GM21528 (cell line): Measurements from ENCODE around the gene BSN.
A peak's percentile ranks its signal among the peaks of the same experiment; 100 is the strongest.
"Not testable (repeated sequence)": the region's sequence is repeated elsewhere in the genome, so short reads cannot be mapped to it uniquely, and the experiment has no call there.

ENCODE experiments used
- ATAC-seq: cut with Tn5 transposase; IDR thresholded peaks from one replicate; pipeline ENCODE4 v1.9.1; 2021; ENCODE audit warnings: mild to moderate bottlenecking, moderate library complexity; ENCODE audit not compliant: unreplicated experiment, low FRiP score

Gene BSN

DNA sequence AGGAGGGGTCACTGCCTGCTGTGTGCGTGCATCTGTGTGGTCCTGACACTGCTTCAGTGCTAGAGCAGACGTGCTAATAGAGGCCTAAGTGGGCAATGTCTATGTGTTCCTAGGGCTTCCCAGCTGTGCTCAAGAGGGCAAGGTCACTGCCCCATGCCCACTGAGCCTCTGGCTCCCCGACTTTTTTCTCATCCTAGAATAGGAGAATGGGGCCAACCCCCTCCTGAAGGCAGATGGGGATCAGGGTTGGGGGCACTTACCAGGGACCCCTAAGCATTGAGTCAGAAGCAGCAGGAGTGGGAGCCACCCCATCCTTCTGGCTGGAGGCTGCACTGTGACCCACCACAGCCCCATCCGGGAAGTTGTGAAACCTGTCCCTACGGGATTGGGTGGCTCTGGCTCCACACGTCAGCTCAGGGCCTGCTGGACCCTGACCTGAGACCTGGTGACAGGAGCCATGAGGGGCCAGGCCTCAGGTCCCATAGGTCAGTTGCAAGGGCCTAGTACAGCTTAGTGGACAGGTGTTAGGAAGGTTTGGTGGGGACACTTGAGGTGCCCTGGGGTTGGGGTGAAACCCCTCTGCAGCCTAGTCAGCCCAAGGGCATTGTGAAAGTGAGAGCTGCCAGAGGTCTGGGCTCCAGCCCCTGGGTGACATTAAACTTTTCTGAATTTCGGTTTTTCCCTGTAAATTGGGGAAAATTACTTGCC lies 134.2 kb downstream of the BSN start:
- ATAC-seq: peak; percentile 1

DNA sequence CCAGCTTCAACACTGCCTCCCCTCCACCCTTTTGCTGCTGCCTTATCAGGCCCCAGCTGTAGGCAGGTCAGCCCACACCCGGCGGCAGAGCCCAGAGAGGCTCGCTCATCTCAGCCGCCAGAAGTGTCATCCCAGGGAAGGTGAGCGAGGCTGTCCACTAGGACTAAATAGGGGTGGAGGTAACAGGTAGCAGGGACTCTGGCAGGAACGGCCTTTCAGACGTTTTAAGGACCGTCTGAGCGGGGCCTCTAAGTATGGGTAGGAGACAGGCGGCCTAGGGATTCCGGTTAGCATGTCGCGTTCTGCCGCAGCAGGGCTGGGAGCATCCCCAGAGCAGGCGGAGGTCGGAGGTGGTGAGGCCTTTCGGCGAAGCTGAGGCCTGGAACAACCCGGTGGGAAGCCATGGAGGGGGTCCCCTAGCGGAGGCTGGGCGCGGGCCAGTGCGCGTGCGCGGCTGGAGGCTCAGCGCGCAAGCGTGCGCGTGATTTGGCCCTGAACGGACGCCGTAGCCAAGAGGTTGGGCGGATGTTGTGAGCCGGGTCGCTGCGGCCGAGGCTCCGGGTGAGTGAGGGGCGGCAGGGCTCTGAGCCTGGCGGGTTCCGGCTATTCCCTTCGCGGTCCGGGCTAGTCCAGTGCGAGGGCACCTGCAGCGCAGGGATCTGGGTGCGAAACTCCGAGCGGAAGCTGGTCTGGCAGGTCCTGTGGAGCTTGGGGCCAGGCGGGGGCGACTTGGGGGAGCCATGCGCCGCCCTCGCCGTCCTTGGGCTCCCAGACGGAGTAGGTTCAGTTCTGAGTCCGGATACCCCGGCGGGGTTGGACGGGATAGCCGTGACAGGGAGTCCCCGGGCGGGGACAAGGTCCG lies 135.0 kb downstream of the BSN start, which contains the start of the genes MST1 and RNF123:
Gene MST1, minus strand, starts transcription at position 429 of the 862 bp plus-strand sequence. CDS start 783 bp downstream, outside the sequence.
Gene RNF123, plus strand, starts transcription at position 512 of the 862 bp plus-strand sequence. CDS start 1,609 bp downstream, outside the sequence.
- peak; percentile 66 for ATAC-seq

DNA sequence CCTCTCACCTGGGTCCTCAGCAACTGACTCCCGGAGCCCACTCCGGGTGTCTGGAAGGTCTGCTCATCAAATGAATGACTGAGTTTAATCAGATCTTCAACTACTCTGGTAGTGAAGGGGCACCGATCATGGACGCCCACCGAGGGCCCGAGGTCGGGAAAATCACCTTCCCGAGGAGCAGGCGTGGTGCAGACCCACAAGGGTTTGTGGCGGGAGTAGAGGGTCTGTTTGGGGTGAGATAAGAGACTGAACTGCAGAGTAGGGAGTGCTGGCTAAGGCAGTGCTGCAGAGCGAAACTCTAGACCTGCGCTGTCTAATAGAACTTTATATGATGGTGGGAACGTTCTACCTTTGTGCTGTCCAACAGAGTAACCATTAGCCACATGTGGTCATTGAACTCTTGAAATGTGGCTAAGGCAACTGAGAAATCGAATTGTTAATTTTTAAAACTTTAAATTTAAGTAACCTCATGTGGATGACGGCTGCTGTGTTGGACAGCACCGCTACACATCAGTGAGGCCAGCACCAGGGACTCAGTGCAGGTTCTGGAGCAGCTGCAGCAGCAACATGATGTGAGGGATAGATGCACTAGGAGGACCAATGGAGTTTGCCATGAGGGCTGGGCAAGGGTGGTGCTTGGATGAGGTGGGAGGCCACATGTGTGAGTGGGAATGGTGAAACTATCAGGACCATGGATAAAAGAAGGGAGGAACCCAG lies 135.8 kb downstream of the BSN start:
- peak; percentile 2 for ATAC-seq

DNA sequence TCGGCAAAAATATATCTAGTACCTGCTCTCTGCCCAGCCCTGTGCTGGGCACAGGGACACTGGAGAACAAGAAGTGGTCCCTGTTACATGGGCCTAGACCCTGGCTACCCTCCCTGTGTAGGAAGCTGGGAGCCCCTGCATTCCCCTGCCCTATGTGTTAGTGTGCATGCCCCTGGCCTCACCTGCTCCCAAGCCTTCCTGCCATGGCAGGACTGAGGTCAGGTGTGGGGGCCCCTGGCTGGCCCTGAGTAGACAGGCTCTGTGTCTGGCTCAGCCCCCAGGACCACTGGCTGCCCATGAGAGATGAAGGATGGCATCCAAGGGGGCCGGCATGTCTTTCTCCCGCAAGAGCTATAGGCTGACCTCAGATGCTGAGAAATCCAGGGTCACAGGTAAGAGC lies 136.6 kb downstream of the BSN start:
- not testable (repeated sequence) for ATAC-seq

DNA sequence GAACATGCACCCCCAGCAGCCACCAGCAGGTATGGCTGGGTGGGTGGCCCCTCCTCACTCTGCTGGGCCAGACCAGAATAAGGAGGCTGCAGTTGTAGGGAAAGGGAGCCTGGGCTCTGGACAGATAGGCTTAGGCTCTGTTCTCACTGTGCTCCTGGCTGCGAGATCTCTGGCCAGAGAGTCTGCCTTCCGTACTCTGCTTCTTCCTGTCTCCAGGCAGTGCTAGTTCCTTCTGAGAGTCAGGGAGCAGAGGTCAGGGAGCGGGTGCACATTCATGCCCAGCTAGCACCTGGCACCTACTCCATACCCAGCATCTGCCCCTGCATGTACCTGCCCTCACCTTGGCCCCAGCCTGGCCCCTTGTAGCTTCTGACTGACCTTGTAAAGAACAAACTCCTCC lies 137.2 kb downstream of the BSN start:
- not testable (repeated sequence) for ATAC-seq

DNA sequence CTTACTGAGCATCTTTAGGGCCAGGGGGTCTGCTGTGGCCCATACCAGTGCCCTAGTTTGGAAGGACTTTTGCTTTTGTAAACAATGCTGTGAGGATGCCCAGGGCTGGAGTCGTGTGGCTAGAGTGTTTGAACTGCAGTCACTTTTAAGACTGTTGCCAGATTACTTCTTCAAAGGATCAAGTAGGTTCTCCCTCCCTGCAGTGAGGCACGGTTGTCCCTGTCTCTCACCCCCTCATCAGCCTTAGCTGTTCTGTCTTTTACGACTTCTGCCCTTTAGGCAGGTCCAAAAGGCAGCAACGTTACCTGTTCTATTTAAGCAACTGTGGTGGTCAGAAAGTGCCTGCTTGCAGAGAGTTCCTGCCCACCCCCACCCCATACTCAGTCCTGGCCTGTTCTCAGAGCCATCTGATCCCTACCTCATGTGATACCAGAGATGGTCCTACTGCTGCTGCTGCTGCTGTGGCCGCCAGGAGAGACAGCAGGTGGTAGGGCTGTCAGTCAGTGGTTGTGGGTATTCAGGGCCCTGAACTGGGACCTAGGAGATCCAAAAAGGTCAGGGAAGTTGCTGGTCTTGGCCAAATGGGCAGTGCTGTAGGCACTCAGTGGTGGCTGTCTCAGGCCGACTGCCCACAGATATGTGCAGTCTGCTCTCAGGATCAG lies 140.3 kb downstream of the BSN start:
- not testable (repeated sequence) for ATAC-seq

DNA sequence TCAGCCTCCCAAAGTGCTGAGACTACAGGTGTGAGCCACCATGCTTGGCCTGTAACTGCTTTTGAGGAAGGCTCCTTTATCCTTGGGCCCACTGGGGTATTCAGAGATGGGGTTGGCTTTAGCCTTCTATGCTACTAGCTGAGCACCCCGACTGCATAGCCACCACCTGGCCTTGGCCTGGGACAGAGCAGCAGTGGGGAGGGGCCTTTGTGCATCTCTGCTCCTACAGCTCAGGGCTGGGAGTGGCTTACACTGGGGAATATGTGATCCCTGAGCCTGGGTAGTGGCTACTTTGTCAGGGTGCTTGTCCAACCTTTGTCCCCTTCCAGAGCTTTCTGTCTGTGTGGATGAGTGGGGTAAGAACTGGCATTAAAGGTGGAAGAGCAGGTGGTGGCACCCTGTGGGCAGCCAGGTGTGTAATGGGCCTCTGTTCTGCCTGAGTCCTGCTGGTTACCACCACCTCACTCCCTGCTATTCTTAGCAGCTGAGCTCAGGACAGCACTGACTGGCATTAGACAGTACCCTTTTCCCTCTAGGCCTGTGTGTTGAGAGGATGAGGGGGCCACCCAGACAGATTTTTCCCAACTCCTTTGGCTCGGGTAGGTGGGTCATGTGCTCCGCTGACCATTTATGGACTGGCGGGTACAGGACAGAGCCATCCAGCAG lies 141.2 kb downstream of the BSN start:
- ATAC-seq: not testable (repeated sequence)

DNA sequence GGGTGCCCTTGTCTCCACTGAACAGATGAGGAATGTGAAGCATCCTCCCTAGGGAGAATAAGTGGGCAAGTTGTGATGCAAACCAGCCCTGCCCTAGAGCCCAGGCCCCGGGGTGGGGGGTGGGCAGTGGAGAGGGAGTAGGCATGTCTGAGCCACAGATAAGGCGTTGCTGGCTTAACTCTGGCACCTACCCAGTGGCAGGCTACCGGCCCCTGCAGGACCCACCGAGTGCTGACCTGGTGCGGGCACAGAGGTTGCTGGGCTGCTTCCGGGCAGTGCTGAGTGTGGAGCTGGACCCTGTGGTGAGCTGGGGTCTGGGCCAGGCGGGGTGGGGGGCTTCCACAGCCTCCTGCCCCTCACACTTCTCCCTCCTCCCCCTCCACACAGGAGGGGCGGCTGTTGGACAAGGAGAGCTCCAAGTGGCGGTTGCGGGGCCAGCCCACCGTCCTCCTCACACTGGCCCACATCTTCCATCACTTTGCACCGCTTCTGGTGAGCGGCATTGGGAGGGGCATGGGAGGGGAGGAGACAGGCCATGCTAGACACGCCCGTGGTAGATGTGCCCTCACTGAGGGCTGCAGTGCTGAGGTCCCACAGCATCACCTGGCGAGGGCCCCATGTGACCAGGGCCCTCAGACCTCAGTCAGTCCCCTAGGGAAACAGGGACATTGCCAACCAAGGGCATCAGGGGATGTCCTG lies 145.2 kb downstream of the BSN start:
- ATAC-seq: no peak

DNA sequence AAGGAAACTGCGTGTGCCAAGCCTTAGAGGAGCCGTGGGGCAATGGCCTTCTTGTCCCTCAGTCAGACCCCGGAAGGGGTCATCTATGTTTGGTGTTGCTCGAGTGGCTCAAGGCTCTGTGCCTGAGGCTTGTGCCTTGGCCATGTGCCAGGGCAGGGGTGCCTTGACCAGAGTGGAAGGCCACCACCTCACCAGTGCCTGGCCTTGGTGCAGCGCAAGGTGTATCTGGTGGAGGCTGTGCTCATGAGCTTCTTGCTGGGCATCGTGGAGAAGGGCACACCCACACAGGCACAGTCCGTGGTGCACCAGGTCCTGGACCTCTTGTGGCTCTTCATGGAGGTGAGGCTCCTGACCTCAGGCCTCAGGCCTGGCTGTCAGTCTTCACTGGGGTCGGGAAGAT lies 145.7 kb downstream of the BSN start:
- no peak for ATAC-seq

DNA sequence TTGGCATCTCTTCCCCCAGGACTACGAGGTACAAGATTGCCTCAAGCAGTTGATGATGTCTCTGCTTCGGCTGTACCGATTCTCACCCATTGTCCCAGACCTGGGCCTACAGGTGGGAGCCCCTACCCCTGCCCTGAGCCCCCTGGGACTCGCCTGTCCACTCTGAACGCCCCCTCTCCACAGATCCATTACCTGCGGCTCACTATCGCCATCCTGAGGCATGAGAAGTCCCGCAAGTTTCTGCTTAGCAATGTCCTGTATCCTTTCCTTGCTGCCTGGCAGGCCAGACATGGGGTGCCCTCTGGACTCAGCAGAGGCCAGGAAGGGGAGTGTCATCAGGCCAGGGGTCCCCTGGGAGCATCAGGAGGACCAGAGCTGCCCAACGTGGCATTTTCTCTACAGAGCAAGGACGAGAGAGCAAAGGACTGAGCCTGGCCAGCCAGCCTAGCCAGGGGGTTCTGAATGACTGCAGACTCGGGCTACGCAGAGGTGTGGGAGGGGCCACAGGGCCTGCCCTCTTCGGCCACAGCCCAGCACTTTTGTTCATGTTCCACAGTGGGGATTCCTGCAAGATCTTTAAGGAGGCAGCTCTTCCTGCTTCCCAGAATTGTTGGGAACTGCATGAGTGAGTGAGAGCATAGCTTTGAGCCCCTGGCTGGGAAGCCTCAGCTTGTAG lies 146.3 kb downstream of the BSN start:
- ATAC-seq: no peak

DNA sequence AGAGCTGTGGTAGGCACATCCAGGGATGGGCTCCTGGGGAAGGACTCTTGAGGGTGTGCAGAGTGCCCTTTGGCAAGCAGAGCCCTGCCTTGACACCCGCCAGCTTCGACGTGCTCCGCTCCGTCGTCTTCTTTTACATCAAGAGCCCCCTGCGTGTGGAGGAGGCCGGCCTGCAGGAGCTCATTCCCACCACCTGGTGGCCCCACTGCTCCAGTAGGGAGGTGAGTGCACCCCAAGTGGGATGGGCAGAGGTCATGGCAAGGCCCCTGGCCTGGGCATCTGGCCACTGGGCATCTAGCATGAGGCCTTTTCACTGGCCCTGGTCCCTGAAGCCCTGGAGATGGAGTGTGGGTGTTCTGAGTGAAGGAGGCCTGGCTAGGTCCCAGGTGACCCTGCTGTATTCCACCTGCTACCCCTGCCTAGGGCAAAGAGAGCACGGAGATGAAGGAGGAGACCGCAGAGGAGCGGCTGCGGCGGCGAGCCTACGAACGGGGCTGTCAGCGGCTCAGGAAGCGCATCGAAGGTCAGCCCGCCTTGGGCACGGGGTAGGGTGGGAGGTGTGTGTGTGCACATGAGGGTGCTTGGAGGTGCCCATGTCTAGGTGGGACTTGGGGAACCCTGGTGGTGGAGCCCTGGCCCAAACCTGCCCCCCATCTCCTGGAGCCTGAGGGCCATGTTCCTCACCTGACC lies 147.3 kb downstream of the BSN start:
- no peak for ATAC-seq

DNA sequence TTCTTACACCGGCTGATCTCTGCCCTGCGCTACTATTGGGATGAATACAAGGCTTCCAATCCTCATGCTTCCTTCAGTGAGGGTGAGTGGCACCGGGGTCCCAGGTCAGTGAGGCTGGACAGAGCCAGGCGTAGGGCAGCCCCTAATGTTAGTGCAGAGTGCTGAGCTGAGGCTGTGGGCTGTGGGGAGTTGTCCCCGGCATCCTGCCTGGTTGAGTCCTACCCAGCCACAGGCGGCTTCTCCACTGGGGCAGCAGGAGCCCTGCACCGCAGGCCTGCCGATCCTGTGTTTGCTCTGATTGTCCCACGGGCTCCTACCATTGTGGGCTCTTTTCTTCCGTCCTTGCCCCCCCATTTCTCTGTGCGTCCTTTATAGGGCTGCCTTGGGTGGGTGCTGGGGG lies 148.4 kb downstream of the BSN start:
- ATAC-seq: no peak

DNA sequence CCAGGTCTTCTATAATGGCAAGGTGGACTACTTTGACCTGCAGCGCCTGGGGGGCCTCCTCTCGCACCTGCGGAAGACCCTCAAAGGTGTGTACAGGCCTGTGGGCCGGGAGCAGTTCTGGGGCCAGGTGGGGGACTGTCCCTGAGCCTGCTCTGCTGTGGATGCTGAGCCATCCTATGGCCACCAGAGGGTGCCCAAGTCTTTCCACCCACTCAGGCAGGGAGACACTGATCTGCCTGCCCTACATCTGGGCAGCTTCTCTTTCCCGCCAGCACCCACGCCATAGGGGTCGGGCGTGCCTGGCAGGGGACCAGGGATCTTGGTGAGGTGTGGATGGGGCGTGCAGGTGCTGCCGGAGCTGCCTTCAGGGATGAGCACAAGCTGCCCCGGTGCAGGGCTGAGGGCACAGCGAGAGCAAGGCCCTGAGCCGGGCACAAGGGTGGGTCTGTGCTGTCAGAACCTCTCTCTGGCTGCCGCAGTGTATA lies 149.2 kb downstream of the BSN start:
- ATAC-seq: no peak

DNA sequence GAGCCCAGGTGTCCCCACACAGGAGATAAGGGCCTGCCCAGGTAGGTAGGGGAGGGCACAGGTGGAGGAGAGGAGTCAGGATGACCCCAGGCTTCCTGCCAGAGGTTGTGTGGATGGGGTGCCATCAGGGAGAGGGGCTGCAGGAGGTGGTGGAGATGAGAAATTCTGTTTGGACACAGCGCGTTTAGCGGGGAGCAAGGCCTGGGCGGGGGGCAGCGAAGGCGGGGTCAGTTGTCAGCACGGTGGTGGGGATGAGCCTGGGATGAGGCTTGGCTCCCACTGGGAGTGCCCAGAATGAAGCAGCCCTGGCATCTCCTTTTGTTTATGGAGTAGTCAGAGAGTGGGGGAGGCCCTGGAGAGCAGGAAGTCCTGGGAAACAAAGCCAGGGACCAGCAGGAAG lies 149.7 kb downstream of the BSN start:
- ATAC-seq: no peak

DNA sequence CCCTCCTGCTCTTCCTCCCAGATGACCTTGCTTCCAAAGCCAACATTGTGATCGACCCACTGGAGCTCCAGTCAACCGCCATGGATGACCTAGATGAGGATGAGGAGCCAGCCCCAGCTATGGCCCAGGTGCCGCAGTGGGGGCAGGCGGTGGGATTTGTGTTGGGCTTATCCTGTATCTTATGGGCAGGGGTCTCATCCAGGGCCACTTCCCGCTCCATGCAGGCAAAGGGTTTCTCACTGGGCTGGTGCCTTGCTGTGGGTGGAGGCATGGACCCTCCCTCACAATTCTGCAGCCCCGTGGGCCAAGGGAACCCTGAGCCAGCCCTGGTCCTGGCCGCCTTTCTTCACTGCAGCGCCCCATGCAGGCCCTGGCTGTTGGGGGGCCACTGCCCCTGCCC lies 150.4 kb downstream of the BSN start:
- no peak for ATAC-seq

DNA sequence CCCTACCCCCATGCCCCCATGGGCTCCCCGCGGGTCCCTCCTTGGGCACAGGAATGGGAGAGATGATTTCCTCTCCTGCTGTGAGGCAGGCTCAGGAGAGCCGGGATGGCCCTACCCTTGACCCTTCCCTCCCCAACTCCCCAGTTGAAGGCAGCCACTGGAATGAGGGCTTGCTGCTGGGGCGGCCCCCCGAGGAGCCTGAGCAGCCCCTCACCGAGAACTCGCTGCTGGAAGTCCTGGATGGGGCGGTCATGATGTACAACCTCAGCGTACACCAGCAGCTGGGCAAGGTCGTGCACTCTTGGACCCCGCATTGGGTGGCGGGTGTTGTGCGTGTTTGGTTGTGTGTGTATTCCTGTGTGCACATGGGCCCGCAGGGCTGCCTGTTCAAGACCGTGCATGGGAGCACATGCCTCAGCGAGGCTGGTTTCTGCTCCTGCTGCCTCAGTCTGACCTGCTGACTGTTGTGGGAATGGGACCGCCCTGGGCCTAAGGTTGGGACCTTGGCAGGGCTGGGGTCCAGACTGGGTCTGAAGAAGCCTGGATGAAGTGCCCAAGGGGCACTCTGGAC lies 151.2 kb downstream of the BSN start:
- no peak for ATAC-seq

DNA sequence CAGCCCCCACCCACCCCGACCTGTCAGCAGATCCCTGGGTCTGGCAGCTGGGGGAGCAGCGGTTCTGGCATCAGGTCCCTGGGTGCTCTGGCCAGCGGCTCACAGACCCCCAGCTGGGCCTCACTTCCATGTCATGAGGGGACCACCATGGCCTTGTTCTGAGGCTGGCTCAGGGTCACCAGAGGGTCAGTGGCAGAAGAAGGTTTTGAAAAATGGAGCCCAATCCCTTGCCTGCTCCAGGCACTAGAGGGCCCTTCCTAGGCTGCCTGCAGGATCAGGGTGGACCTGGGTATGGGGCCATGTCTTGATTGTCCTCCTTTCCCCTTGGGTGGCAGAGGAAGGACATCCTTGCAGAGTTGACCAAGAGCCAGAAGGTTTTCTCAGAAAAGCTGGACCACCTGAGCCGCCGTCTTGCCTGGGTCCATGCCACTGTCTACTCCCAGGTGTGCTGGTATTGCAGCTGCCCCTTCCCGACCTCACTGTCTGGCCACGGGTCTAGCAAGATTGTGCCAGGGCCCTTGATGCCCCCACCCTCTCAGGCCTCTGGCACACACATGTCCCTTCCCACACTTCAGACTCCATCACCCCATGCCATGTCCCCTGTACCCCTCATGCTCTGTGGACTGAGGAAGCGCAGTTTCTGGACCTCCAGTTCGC lies 152.3 kb downstream of the BSN start:
- no peak for ATAC-seq
